Uterus (tissue), 2 donors: ENCODE data around the gene RAD9B.
"Not testable (repeated sequence)": the region's sequence is repeated elsewhere in the genome, so short reads cannot be mapped to it uniquely, and the experiment has no call there.

Experiments used
- POLR2A ChIP-seq, 2 donors: fragments of 450-650 bp; IDR thresholded peaks; one replicate each; pipeline ENCODE4 v1.6.1; 2016; ENCODE audit warnings: antibody characterized with exemption in 2 of 2, mild to moderate bottlenecking in 1 of 2, moderate library complexity in 1 of 2
- TF ChIP-seq, protein P1 (sequence below), 4 experiments: fragments of 200-600 bp in 2 of 4; fragments of 450-650 bp in 2 of 4; sonication (generic) in 2 of 4; IDR thresholded peaks; one replicate each; pipeline ENCODE4 v1.5.1; 2016 to 2019; ENCODE audit warnings: antibody characterized with exemption in 4 of 4, mild to moderate bottlenecking in 2 of 4, moderate library complexity in 1 of 4

GRCh38 chr12:110518014-110518413 is 15.9 kb downstream of the RAD9B start:
- TF ChIP-seq, protein P1, sequence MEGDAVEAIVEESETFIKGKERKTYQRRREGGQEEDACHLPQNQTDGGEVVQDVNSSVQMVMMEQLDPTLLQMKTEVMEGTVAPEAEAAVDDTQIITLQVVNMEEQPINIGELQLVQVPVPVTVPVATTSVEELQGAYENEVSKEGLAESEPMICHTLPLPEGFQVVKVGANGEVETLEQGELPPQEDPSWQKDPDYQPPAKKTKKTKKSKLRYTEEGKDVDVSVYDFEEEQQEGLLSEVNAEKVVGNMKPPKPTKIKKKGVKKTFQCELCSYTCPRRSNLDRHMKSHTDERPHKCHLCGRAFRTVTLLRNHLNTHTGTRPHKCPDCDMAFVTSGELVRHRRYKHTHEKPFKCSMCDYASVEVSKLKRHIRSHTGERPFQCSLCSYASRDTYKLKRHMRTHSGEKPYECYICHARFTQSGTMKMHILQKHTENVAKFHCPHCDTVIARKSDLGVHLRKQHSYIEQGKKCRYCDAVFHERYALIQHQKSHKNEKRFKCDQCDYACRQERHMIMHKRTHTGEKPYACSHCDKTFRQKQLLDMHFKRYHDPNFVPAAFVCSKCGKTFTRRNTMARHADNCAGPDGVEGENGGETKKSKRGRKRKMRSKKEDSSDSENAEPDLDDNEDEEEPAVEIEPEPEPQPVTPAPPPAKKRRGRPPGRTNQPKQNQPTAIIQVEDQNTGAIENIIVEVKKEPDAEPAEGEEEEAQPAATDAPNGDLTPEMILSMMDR (IDR thresholded peaks at IDR 0.05): not testable (repeated sequence)
- not testable (repeated sequence) for TF ChIP-seq POLR2A (IDR thresholded peaks at IDR 0.05)
